ENCODE data around the gene ITPR1. TPM values are rescaled to one million over a fixed set of nuclear protein-coding genes. Genes with fewer than 3 reads are reported as not detected.

The ITPR1 gene
- total and polyA plus RNA-seq, 3 donors from 2014 or later, result 26.5 to 129 (median 59.7) TPM

DNA sequence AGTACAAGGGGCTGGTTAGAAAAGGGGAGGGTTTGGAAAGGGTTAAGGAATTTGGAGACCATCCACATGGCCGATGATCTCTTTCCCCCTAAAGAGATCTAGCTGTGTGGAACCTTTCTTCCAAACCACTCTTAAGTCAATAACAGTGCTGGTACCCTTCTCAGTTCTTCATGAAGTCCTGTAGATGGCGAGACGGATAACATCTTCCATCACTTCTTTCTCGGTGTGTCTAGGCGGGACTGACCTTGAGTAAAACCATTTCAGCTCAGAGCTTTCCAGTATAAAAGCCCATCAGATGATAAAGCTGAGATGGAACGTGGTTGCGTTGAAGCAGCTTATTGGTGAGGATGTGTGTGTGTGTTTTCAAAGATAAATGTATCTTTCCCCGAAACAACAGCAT lies 334.6 kb downstream of the ITPR1 start:
- Histone ChIP-seq H3K4me3 (no peak overlapping the region), H3K27ac (peak overlapping the region; percentile 16 to 69), H3K27me3 (no peaks in the 10 kb centered on the region), H3K36me3 (ENCODE audit: low read depth, missing control alignments) (no peaks in the 10 kb centered on the region), H3K4me1 (peaks cover 36% of the 10 kb centered on the region), H3K9me3 (no peaks in the 10 kb centered on the region)
- intact Hi-C loops (cut with DNase I; ENCODE audit: low total_unique reads), result no loop called here
- DNase-seq, result peak; percentile 62
- no peak for TF ChIP-seq POLR2A (IDR thresholded peaks at IDR 0.05)
- TF ChIP-seq, protein P1, sequence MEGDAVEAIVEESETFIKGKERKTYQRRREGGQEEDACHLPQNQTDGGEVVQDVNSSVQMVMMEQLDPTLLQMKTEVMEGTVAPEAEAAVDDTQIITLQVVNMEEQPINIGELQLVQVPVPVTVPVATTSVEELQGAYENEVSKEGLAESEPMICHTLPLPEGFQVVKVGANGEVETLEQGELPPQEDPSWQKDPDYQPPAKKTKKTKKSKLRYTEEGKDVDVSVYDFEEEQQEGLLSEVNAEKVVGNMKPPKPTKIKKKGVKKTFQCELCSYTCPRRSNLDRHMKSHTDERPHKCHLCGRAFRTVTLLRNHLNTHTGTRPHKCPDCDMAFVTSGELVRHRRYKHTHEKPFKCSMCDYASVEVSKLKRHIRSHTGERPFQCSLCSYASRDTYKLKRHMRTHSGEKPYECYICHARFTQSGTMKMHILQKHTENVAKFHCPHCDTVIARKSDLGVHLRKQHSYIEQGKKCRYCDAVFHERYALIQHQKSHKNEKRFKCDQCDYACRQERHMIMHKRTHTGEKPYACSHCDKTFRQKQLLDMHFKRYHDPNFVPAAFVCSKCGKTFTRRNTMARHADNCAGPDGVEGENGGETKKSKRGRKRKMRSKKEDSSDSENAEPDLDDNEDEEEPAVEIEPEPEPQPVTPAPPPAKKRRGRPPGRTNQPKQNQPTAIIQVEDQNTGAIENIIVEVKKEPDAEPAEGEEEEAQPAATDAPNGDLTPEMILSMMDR (IDR thresholded peaks at IDR 0.05), result no peak
- WGBS, 2 donors, result 58 to 61% methylated on average over 8 of the region's 8 CpGs

DNA sequence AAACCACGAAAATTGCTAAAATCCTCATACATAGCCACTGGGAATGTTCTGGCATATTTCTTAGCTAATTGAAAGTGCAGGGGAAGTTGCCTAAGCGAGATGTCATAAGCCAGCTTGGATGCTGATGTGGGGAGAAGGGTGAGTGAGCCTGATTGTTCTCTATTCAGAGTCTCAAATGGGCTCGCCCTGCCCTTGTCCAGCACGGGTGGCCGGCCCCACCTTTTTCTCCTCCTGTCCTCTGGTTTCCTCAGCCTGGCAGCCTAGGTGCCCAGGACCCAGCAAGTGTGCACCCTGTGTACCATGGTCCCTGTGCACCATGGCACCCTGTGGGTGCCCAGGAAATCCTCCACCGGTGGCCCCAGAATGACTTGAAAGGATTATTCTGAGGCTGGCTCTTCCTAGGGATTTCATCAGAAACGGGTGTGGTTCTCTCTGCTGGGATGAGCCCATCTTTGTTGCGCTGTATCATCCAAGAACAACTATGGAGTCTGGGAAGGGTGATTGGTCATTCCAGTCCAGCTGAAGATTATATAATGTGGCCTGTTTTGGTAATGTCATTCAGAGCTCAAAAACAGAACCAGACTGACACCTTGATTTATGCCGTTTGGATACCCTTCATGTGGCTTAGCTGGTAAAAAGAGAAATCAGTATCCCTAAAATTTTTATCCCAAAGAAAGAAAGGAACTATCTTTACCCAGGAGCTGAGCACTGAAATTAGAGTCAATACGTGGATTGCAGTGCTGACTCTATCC lies 335.3 kb downstream of the ITPR1 start:
- TF ChIP-seq POLR2A (IDR thresholded peaks at IDR 0.05), result no peak
- TF ChIP-seq, protein P1 (IDR thresholded peaks at IDR 0.05), result no peak
- Histone ChIP-seq H3K4me1 (peaks cover 36% of the 10 kb centered on the region), H3K27me3 (no peaks in the 10 kb centered on the region), H3K27ac (peak overlapping the region; percentile 16 to 69), H3K4me3 (no peak overlapping the region), H3K36me3 (ENCODE audit: low read depth, missing control alignments) (no peaks in the 10 kb centered on the region), H3K9me3 (no peaks in the 10 kb centered on the region)
- intact Hi-C loops (cut with DNase I; ENCODE audit: low total_unique reads), result no loop called here
- DNase-seq, result peak; percentile 33
- WGBS, 2 donors, result 79 to 87% methylated on average over 10 of the region's 10 CpGs

GRCh38 chr3:4829031-4829394 lies 335.9 kb downstream of the ITPR1 start:
- whole genome bisulfite sequencing, 2 donors, result 92 to 94% methylated on average over 1 of the region's 1 CpG
- Histone ChIP-seq H3K4me1 (peaks cover 36% of the 10 kb centered on the region), H3K4me3 (no peak overlapping the region), H3K27me3 (no peaks in the 10 kb centered on the region), H3K36me3 (ENCODE audit: low read depth, missing control alignments) (no peaks in the 10 kb centered on the region), H3K9me3 (no peaks in the 10 kb centered on the region), H3K27ac (peak overlapping the region in 1 of 2 donors; percentile 69)
- DNase-seq, result no peak
- intact Hi-C loops (cut with DNase I; ENCODE audit: low total_unique reads), result no loop called here
- TF ChIP-seq, protein P1 (IDR thresholded peaks at IDR 0.05), result no peak
- TF ChIP-seq POLR2A (IDR thresholded peaks at IDR 0.05), result no peak

GRCh38 chr3:4830586-4830914 lies 337.4 kb downstream of the ITPR1 start:
- peaks cover 25% of the 10 kb centered on the region for H3K4me1 ChIP-seq
- TF ChIP-seq, protein P1 (IDR thresholded peaks at IDR 0.05), result no peak
- no peak for TF ChIP-seq POLR2A (IDR thresholded peaks at IDR 0.05)
- intact Hi-C loops (cut with DNase I; ENCODE audit: low total_unique reads), result no loop called here
- DNase-seq, result no peak
- H3K27ac ChIP-seq, result peak overlapping the region; percentile 22 to 31
- no peaks in the 10 kb centered on the region for H3K9me3 ChIP-seq
- no peaks in the 10 kb centered on the region for H3K27me3 ChIP-seq
- WGBS, 2 donors, result 88 to 91% methylated on average over 5 of the region's 5 CpGs
- no peak overlapping the region for H3K4me3 ChIP-seq
- H3K36me3 ChIP-seq (ENCODE audit: low read depth, missing control alignments), result no peaks in the 10 kb centered on the region

DNA sequence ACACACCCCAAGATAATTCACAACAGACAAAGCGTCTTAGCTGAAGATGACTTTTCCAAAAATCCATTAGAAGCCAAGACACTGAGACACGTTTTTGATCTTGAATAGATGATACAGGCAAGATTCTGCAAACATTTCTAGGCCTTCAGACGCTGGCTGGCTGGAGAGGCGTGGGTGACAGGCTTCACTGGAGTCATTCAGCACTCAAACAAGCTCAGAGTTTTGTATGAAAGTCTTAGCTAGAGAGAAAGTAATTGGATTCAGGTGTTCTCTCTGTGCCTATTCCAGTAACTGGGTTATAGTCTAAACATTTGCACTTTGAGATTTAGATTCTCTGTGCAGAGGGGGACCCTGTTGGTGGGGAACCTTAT lies 338.4 kb downstream of the ITPR1 start:
- no peak for DNase-seq

More for the DNA sequence above, 338.4 kb downstream of the ITPR1 start:
- no peak for TF ChIP-seq POLR2A (IDR thresholded peaks at IDR 0.05)
- TF ChIP-seq, protein P1 (IDR thresholded peaks at IDR 0.05), result no peak
- intact Hi-C loops (cut with DNase I; ENCODE audit: low total_unique reads), result no loop called here
- no peaks in the 10 kb centered on the region for H3K27me3 ChIP-seq
- H3K36me3 ChIP-seq (ENCODE audit: low read depth, missing control alignments), result no peaks in the 10 kb centered on the region
- no peaks in the 10 kb centered on the region for H3K9me3 ChIP-seq
- H3K4me3 ChIP-seq, result no peak overlapping the region
- WGBS, 2 donors, result 51 to 78% methylated on average over 4 of the region's 4 CpGs
- peaks cover 15% of the 10 kb centered on the region for H3K4me1 ChIP-seq
- peak overlapping the region; percentile 22 to 31 for H3K27ac ChIP-seq
